ENCODE measurements around the gene ASGR1.

DNA sequence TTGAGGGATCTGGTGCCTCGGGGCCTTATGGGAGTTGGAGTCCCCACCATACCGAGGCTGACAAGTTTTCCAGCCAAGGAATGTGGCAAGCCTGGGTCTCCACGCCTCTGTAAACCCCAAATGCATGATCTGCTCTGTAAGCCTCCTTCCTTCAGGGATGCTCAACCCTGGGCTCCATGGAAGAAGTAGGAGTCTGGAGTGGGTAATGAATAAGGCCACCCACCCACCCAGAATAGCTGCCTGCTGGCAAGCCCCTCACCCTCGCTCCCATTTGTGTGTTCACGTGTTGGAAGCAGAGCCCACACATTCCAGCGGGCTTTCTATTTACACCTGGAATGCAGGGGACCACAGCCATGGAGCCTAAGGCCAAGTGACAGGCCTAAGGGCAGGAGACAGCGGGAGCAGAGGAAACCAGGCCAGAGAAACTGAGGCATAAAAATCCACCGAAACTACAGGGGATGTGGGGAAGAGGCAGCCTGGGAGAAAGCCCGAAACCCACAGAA, 36.0 kb upstream of the ASGR1 start:
- no peak for TF ChIP-seq POLR2A (IDR thresholded peaks at IDR 0.05)
- TF ChIP-seq, protein P1, sequence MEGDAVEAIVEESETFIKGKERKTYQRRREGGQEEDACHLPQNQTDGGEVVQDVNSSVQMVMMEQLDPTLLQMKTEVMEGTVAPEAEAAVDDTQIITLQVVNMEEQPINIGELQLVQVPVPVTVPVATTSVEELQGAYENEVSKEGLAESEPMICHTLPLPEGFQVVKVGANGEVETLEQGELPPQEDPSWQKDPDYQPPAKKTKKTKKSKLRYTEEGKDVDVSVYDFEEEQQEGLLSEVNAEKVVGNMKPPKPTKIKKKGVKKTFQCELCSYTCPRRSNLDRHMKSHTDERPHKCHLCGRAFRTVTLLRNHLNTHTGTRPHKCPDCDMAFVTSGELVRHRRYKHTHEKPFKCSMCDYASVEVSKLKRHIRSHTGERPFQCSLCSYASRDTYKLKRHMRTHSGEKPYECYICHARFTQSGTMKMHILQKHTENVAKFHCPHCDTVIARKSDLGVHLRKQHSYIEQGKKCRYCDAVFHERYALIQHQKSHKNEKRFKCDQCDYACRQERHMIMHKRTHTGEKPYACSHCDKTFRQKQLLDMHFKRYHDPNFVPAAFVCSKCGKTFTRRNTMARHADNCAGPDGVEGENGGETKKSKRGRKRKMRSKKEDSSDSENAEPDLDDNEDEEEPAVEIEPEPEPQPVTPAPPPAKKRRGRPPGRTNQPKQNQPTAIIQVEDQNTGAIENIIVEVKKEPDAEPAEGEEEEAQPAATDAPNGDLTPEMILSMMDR (IDR thresholded peaks at IDR 0.05): no peak
